ENCODE data around the gene TP53INP2.

TP53INP2 gene

GRCh38 chr20:34710861-34711574, 6.9 kb downstream of the TP53INP2 start:
- H3K9me3 ChIP-seq (replicated peaks; ENCODE audit: insufficient read depth, low read length) = no peaks in the 10 kb centered on the region

GRCh38 chr20:34711813-34712430, 7.8 kb downstream of the TP53INP2 start:
- Histone ChIP-seq H3F3A (ENCODE audit: insufficient read depth, low read length) (peaks cover 9% of the 10 kb centered on the region; the same call in 1 of the 2 replicates), H3K4me2 (ENCODE audit: low read depth, low read length) (no peak overlapping the region), H3K4me3 (ENCODE audit: low read length) (no peak overlapping the region), H3K9me2 (replicated peaks; ENCODE audit: insufficient read depth, low read length) (no peaks in the 10 kb centered on the region), H3K9me3 (replicated peaks; ENCODE audit: insufficient read depth, low read length) (no peaks in the 10 kb centered on the region), H4K20me1 (ENCODE audit: insufficient read depth, low read length) (no peaks in the 10 kb centered on the region), H3K36me3 (replicated peaks; ENCODE audit: insufficient read depth, low read length) (no peaks in the 10 kb centered on the region), H2AFZ (ENCODE audit: low read length) (no peak overlapping the region), H3K79me2 (ENCODE audit: low read length) (no peaks in the 10 kb centered on the region; the same call in 1 of the 2 replicates), H3K27ac (ENCODE audit: low read length) (no peak overlapping the region), H3K4me1 (ENCODE audit: low read length) (peaks cover 4% of the 10 kb centered on the region; the same call in 1 of the 2 replicates), H3K9ac (ENCODE audit: low read length) (no peak overlapping the region), H3K27me3 (replicated peaks; ENCODE audit: insufficient read depth, low read length) (no peaks in the 10 kb centered on the region)
- TF ChIP-seq CTCF (IDR thresholded peaks at IDR 0.05; ENCODE audit: low read length) (no peak), EZH2 (optimal IDR thresholded peaks at IDR 0.05; ENCODE audit: low read depth, low read length) (no peak), EZH2phosphoT487 (IDR thresholded peaks at IDR 0.05; ENCODE audit: low read length) (no peak)
- no peak for DNase-seq

More at GRCh38 chr20:34710861-34711574, 6.9 kb downstream of the TP53INP2 start:
- no peak for DNase-seq
- TF ChIP-seq EZH2 (optimal IDR thresholded peaks at IDR 0.05; ENCODE audit: low read depth, low read length) (no peak), EZH2phosphoT487 (IDR thresholded peaks at IDR 0.05; ENCODE audit: low read length) (no peak), CTCF (IDR thresholded peaks at IDR 0.05; ENCODE audit: low read length) (no peak)
- H3K4me3 ChIP-seq (ENCODE audit: low read length) = 0 out of 2 replicates have a peak overlapping the region, but pooled peaks have one; percentile 88
- no peak overlapping the region for H3K27ac ChIP-seq (ENCODE audit: low read length)
- H3K4me2 ChIP-seq (ENCODE audit: low read depth, low read length) = peak overlapping the region; percentile 97; the same call in 1 of the 2 replicates
- peak overlapping the region; percentile 63; the same call in 1 of the 2 replicates for H3K9ac ChIP-seq (ENCODE audit: low read length)
- H2AFZ ChIP-seq (ENCODE audit: low read length) = no peak overlapping the region
- no peaks in the 10 kb centered on the region for H3K27me3 ChIP-seq (replicated peaks; ENCODE audit: insufficient read depth, low read length)
- H3K36me3 ChIP-seq (replicated peaks; ENCODE audit: insufficient read depth, low read length) = no peaks in the 10 kb centered on the region
- H3F3A ChIP-seq (ENCODE audit: insufficient read depth, low read length) = peaks cover 9% of the 10 kb centered on the region; the same call in 1 of the 2 replicates
- H3K9me2 ChIP-seq (replicated peaks; ENCODE audit: insufficient read depth, low read length) = no peaks in the 10 kb centered on the region
- H3K4me1 ChIP-seq (ENCODE audit: low read length) = peaks cover 4% of the 10 kb centered on the region; the same call in 1 of the 2 replicates
- H3K79me2 ChIP-seq (ENCODE audit: low read length) = no peaks in the 10 kb centered on the region; the same call in 1 of the 2 replicates
- H4K20me1 ChIP-seq (ENCODE audit: insufficient read depth, low read length) = no peaks in the 10 kb centered on the region

- H4K20me1 ChIP-seq (ENCODE audit: insufficient read depth, low read length) = no peaks in the 10 kb centered on the region
- no peak for DNase-seq
- H3K9me2 ChIP-seq (replicated peaks; ENCODE audit: insufficient read depth, low read length) = no peaks in the 10 kb centered on the region
- H2AFZ ChIP-seq (ENCODE audit: low read length) = no peak overlapping the region
- H3F3A ChIP-seq (ENCODE audit: insufficient read depth, low read length) = peaks cover 9% of the 10 kb centered on the region; the same call in 1 of the 2 replicates
- TF ChIP-seq CTCF (IDR thresholded peaks at IDR 0.05; ENCODE audit: low read length) = no peak
- no peak for TF ChIP-seq EZH2 (optimal IDR thresholded peaks at IDR 0.05; ENCODE audit: low read depth, low read length)
- no peak for TF ChIP-seq EZH2phosphoT487 (IDR thresholded peaks at IDR 0.05; ENCODE audit: low read length)
- no peaks in the 10 kb centered on the region for H3K9me3 ChIP-seq (replicated peaks; ENCODE audit: insufficient read depth, low read length)
- no peak overlapping the region for H3K27ac ChIP-seq (ENCODE audit: low read length)
- no peaks in the 10 kb centered on the region for H3K36me3 ChIP-seq (replicated peaks; ENCODE audit: insufficient read depth, low read length)
- H3K4me2 ChIP-seq (ENCODE audit: low read depth, low read length) = no peak overlapping the region
- peaks cover 4% of the 10 kb centered on the region; the same call in 1 of the 2 replicates for H3K4me1 ChIP-seq (ENCODE audit: low read length)
- no peaks in the 10 kb centered on the region; the same call in 1 of the 2 replicates for H3K79me2 ChIP-seq (ENCODE audit: low read length)
- H3K4me3 ChIP-seq (ENCODE audit: low read length) = no peak overlapping the region
- H3K9ac ChIP-seq (ENCODE audit: low read length) = no peak overlapping the region
- no peaks in the 10 kb centered on the region for H3K27me3 ChIP-seq (replicated peaks; ENCODE audit: insufficient read depth, low read length)
These were observed 8.5 kb downstream of the TP53INP2 start for GRCh38 chr20:34712525-34713192.
